IPS-11a (cell line): ENCODE results near the gene PXN.
"Not testable (repeated sequence)": the region's sequence is repeated elsewhere in the genome, so short reads cannot be mapped to it uniquely, and the experiment has no call there.

Source experiments
- H3K4me3 ChIP-seq: one replicate; pipeline ENCODE4 v1.5.1; 2013; ENCODE audit warnings: low read depth, low read length, control low read depth

Gene PXN

DNA sequence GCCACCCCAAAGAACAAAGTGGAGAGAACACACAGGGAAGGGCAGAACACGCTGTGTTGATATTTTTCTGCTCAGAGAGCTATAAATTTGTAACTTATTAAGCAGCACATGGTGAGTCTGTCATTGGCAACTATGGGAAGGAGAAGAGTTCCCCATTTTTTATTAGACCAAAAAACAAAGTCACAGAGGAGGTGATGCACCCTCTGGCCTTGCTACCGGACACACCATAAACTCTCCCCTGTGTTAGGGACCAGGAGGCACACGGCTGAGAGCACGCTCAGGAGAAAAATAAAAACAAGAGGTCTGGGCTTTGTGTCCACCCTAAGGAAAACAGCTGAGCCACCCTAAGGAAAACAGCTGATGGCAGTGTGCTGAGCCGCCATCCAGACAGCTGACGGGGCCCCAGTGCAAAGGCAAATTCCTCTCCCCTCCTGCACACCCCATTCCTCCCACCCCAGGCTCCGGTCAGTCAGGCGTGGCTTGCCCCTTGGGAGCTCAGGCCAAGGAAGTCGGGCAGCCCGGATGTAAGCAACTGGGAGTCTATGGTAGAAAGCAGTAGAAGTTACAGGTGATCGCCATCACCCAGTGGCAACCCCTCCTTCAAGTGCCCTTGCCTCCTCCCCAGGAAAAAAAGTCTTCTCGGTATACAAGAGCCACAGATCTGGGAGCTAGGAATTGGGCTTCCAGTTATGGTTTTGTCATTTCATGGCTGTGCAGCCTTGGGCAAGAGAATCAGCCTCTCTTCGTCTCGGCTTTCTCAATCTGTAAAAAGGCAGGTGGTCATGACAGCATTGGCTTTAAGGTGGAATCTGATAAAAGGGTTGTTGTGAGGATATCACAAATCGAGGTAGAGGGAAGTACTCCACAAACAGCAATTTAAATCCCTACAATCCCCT lies 2.4 kb downstream of the PXN start:
- H3K4me3 ChIP-seq, result no peak overlapping the region

DNA sequence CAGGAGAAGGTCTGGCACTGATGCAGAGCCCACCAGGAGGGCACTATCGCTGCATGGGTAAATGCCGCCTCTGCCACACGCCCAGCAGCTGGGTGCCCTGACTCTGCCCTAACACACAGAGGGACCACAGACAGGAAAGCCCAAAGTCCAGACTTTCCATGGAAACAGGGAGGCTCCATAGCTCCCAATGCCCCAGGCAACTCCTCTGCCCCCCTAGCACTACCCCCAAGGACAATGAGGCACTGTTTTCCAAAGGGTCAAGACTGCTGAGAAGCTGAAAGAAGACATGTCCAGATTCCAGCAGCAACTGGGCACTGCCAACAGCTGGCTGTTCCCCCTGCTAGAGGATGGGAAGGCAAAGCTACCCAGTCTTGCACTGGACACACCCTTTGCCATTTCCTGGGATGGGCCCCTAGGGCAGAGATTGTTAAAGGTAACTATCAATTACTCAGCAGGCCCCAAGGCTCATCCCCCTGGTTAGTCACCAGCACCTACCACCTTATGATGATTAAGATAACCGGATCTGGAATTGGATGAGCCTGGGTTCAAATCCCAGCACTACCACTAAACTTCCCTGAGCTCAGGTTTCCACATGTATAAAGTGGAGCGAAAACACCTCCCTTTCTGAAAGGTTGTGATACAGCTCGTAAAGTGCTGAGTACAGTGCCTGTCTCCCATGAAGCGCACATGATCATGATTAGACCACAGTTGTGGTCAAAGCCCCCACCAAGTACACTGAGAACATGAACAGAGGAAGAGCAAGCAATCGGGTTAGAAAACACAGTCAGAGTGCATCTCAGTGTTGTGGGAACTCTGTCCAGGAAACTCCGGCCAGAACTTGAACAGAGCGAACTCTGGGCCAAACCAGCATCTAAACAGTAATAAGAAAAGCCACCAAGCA lies 3.3 kb downstream of the PXN start:
- no peak overlapping the region for H3K4me3 ChIP-seq

DNA sequence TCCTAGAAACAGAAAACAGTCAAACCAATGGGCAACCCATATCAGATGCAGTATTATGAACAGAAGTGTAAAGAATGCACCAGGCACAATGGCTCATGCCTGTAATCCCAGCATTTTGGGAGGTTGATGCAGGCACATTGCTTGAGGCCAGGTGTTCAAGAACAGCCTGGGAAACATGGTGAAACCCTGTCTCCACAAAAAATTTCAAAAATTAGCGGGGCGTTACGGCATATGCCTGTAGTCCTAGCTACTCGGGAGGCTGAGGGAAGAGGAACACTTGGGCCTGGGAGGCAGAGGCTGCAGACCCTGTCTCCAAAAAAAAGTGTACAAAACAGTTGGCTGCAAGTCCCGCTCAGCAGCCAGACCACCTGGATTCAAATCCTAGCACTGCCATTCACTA lies 4.9 kb downstream of the PXN start:
- H3K4me3 ChIP-seq, result no peak overlapping the region

DNA sequence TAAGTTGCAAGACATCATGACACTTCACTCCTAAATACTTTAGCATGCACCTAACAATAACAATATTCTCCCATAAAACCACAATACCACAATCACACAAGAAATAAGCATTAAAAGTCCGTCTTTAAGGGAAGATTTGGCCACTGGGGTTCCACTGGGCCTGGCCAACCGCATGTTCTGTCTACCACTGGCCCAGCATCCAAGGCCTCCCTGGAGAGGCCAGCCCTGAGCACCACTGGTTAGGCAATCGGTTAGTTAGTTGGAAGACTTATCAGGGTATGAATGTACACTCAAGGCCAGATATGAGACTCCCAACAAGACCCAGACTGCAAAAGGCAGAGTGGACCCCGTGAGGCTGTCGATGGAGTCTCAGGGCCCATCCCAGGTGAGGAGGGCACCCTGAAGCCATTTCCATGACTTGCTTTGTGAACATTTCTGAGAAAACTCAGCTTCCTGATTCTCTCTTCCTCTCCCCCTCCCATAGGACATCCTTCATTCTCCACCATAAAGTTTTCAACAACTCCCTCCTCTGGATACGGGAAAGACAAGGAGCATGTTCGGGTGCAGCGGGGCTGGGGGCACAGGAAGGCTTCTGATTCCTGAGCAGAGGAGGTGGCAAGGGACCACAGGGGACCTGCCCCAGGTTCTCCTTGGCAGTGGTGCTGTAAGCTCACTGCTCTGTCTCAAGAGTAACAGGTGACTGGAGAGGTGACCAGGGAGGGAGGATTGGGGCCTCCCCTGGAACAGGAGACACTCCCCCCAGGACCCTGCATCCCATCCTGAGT lies 5.9 kb downstream of the PXN start:
- no peak overlapping the region for H3K4me3 ChIP-seq

DNA sequence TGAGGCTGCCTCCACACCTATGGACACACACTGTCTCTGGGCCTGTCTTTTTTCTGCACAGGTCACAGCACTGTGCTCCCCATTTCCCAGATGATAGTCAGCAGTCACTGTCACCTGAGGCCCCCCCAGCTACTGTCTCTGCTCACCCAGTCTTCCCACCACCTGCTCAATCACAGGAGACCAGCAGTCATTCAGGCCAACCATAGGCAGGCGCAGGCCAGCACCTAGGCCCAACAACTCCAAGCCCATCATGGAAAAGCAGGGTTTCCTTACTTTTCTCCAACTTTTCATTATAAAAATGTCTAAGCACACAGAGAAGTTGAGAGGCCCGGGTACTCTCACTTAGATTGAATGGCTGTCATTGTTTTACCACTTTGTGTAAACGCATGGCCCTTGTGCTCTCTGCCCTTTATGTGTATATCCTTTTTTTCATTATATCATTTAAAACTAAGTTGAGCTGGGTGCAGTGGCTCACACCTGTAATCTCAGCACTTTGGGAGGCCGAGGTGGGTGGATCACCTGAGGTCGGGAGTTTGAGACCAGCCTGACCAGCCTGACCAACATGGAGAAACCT lies 7.1 kb downstream of the PXN start:
- no peak overlapping the region for H3K4me3 ChIP-seq

DNA sequence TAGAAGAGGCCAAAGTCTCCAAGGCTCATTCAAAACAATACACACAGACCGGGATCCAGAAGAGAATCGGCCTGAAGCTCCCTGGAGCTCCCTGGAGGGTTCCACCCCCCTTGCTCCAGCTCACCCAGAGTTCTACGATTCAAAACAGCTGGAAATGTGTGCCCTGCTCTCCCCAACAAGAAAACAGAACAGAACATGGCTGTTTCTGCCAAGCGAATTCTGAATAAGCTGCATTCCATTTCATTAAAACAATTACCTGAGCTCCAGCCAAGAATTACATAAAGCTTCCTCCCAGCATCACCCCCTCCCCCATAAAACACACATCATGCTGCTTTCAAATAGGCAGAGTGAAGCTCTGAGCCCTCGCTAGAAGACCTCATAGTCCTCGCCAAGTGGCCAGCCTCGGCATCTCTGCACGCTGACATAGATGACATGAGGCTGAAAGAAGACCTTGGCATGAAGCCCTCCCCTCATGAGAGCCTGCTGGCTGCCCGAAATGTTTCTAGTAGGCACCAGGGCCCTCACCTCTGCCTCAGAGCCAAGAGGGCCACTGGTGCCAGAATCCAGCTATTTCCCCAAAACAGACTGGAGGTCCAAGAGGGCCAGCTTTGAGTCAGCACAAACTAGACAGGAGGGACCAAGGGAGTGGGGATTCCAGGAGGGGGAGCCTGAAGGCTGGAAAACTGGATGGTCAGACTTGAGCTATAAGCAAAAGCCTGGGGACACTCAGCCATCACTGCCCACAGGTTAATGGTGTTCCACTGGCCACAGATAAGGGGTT lies 8.3 kb downstream of the PXN start:
- no peak overlapping the region for H3K4me3 ChIP-seq

DNA sequence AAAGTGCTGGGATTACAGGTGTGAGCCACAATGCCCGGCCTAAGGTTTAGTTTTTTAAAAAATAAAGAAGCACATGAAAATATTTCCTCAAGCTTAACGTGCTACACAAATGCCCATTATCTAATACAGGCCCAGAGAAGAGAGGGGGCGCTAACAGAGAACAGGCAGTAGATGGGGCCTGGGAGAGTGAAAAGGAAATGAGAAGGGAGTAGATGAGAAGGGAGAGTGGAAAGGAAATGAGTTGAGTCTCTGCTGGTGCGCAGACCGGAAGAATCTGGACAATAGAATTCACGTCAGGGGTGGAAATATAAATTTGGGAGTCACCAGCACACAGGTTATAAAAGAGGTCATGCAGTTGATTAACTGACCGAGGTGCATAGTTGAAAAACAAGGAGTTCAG lies 10.7 kb downstream of the PXN start:
- H3K4me3 ChIP-seq, result no peak overlapping the region

DNA sequence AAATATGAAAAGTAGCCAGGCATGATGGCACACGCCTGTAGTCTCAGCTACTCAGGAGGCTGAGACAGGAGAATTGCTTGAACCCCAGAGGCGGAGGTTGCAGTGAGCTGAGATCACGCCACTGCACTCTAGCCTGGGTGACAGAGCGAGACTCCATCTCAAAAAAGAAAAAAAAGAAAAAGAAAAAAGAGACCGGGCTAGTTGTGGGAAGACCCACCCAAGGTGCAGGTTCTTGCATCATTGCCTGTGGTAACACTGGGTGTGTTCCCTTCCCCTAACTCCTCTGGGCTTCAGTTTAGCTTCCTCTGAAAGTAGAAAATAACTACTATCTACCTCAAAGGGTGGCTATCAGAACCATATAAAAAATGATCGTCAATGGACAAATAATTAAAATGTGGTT lies 12.2 kb downstream of the PXN start:
- not testable (repeated sequence) for H3K4me3 ChIP-seq

DNA sequence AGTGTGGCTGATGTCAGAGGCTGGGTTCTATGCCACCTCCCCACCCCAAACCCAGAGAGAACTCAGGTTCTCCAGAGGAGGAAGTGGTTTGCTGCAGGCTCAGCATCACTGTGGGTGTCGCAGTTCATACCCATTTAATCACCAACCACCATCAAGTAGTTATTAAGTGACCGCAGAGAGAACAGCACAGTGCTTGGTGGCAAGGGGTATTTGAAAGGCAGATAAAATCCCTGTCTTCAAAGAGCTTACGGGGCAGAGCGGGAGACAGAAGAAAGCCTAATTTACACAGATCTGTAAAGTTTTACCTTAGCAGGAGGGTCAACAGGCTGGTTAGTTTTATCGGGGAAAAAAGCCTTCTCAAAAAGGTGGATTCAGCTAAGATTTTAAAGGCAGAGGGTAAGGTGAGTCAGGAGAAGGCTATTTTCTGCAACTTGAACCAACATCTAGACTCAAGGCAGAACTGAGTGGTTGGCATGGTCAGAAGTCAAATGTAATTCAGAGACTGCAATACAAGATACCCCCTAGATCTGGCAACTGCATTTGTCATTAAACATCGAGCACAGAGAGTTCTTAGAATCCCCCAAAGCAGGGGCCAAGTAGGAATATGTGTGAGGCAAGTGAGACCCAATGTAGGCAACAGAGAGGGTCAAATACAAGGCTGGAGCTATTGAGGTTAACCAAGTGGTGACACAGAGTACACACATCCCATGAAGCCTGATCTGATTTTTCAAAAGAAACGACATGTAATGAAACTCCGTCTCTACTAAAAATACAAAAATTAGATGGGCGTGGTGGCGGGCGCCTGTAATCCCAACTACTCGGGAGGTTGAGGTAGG lies 13.2 kb downstream of the PXN start:
- no peak overlapping the region for H3K4me3 ChIP-seq

DNA sequence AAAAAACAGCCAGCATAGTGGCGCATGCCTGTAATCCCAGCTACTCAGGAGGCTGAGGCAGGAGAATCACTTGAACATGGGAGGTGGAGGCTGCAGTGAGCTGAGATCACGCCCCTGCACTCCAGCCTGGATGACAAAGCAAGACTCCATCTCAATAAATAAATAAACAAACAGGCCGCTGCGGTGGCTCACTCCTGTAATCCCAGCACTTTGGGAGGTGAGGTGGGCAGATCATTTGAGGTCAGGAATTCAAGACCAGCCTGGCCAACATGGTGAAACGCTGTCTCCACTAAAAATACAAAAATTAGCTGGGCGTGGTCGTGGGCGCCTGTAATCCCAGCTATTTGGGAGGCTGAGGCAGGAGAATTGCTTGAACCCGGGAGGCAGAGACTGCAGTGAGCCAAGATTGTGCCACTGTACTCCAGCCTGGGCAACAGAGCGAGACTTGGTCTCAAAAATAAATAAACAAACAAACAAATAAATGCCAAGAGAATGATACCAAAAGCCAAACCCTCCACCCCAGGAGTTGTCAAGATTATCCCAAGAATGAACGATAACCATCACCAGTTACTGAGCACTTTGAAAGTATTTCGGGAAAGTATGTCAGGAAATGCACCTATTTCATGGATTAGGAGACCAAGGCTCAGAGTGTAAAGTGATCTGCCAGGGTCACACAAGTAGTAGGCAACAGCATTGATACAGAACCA lies 14.0 kb downstream of the PXN start:
- not testable (repeated sequence) for H3K4me3 ChIP-seq

DNA sequence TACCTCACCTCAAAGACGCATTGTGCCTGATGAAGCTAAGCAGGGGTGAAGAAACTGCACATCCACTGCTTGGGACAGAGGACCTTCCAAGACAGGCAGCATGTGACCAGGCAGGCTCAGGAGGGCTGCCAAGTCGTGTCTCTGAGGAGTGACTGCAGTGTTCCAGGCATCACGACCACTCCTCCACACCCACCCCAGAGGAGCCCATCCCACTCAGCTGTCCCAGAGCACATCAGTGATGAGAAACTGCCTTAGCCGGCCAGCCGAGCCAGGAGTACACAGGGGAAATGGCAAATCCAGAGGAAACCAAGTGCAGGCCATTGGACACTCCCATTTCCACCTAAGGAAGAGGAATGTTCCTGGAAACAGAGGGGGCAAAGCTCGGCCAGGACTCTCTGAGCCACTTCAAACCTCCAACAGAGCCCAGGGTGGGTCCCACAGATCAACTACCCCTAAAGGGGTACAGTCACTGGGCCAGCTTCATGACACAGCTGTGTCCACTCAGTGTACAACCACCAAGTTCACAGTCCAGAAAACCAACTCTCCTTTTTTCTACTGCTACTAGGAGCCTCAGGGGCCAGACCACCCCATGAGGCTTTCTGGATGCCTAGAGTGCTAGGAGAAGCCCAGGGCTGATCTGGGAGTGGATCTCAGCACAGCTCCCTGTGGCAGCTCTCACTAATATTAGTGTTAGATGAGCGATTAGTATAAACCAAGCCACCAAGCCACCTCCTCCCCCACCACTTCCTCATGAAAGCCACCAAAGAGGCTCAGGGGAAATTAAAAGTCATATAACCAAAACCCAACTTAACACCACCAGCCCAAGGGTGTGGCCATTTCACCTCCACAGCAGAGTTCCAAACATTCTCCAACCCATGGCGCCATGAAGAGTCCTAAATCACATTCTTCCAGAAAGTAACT lies 15.4 kb downstream of the PXN start:
- no peak overlapping the region for H3K4me3 ChIP-seq

DNA sequence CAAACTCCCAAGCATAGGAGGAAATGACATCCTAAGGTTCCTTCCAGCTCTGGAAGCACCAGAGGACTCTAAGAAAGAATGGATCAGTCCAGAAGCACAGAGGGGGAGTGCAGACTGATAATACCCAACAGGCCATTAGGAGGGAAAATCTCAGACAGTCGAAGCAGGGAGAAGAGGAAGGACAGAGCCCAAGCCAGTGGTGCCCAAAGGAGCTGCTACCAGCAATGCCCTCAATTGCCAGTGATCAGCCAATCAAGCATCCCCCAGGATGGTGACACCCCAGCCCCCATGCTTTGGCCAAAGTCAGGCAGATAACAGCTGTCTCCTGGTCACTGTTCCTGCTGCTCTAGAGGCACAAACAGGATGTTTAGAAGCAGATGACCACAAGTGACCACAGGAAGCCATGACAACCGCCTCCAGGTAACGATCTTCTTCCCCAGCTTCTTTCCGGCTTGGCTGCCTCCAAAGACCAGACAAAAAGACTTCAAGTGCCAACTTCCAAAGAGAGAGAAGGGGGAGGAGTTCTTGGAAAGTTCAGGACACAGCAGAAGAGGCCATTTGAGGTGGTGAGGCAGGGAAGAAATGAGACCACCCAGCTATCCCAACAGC lies 16.2 kb downstream of the PXN start:
- no peak overlapping the region for H3K4me3 ChIP-seq

DNA sequence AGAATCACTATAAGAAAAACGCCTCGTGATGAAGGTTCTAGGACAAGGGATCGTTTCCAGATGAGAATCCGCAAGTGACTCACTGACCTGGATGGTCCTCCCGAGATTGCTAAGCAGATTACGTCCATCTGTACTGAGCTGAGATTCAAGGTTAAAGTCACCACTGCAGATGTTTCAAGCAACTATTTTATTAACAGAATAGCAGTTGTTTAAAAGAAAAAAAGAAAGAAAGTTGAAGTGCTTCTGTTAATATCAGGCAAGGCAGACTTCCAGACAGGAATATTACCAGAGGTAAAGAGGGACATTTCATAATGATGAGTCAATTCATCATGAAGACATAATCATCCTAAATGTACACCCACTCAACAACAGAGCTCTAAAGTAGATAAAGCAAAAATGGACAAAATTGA lies 17.9 kb downstream of the PXN start:
- no peak overlapping the region for H3K4me3 ChIP-seq

DNA sequence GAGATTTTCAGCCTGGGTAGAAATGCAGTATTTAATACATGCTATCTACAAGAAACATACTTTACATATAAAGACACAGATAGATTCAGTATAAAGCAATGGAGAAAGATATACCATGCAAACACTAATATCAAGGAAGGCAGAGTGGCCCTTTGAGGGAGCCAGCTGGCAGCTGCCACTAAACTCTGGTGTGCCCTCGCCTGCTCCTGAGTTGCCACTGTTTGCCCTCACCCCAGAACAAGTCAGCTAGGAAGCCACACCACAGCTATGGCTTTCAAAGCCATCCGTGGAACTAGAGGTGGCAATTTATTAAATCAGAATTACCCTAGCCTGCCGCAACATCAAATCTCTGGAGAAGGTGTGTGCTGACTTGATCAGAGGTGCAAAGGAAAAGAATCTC lies 18.3 kb downstream of the PXN start:
- no peak overlapping the region for H3K4me3 ChIP-seq

DNA sequence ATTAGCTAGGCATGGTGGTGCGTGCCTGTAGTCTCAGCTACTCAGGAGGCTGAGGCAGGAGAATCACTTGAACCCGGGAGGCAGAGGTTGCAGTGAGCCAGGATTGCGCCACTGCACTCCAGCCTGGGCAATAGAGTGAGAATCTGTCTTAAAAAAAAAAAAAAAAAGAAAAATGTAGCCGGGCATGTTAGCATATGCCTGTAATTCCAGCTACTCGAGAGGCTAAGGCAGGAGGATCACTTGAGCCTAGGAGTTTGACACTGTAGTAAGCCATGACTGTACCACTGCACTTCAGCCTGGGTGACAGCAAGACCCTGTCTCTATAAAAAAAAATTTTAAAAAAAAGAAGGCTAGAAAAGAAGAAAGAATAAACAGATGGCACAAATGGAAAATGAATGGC lies 18.8 kb downstream of the PXN start:
- H3K4me3 ChIP-seq, result not testable (repeated sequence)

DNA sequence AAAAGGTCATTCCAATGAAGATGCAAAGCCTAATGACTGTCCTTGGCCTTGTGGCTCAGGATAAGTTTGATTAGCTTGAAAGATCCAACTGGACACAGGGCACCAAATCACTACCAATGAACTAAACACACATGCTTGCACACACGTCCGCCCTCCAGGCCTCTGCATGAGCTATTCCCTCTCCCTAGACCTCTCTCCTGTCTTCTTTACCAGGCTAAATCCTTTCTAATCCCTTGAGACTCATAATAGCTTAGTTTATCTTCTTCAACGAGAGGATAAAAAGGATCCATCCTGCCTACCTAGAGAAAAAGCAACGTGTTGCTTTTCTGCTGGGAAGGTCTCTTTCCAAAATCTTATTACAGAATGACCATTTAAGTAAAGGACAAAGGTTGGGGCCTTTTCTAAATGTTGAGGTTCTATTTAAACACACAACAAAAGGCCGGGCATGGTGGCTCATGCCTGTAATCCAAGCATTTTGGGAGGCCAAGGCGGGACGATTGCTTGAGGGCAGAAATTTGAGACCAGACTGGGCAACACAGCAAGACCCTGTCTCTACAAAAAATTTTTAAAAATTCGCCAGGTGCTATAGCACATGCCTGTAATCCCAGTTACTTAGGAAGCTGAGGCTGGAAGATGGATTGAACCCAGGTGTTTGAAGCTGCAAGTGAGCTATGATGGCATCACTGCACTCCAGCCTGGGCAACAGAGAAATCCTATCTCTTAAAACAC lies 22.4 kb downstream of the PXN start:
- H3K4me3 ChIP-seq, result no peak overlapping the region
